GM23338 (cell line): ENCODE measurements around the gene CAMSAP1. TPM values are rescaled to one million over a fixed set of nuclear protein-coding genes. Genes with fewer than 3 reads are reported as not detected.

Source experiments
- ATAC-seq: fragments of 200-7000 bp; cut with Tn5 transposase; 3 replicates; pipeline ENCODE4 v1.9.1; 2020
- DNase-seq: peaks from one replicate; pipeline ENCODE4 v3.0.0-alpha.2; 2015; ENCODE audit warnings: low spot score
- H2AFZ ChIP-seq: fragments of 200-600 bp; sonication (generic); 2 replicates; pipeline ENCODE4 v1.8.0; 2016; ENCODE audit warnings: antibody characterized with exemption, mild to moderate bottlenecking, moderate library complexity
- H3F3A ChIP-seq: fragments of 200-600 bp; sonication (generic); replicated peaks from 2 replicates; pipeline ENCODE4 v1.8.0; 2017; ENCODE audit warnings: antibody characterized with exemption, mixed run types, low read depth
- H3K27ac ChIP-seq: fragments of 200-600 bp; sonication (generic); 2 replicates; pipeline ENCODE4 v1.6.1; 2016; ENCODE audit warnings: low read depth
- H3K27me3 ChIP-seq: fragments of 200-600 bp; sonication (generic); 2 replicates; pipeline ENCODE4 v1.8.0; 2016; ENCODE audit warnings: mild to moderate bottlenecking, mixed run types, moderate library complexity; ENCODE audit not compliant: insufficient read depth
- H3K36me3 ChIP-seq: fragments of 200-600 bp; sonication (generic); 2 replicates; pipeline ENCODE4 v1.8.0; 2016; ENCODE audit warnings: mild to moderate bottlenecking; ENCODE audit not compliant: insufficient read depth
- H3K4me1 ChIP-seq: fragments of 200-600 bp; sonication (generic); 2 replicates; pipeline ENCODE4 v1.8.0; 2016; ENCODE audit warnings: mild to moderate bottlenecking, moderate library complexity; ENCODE audit not compliant: insufficient read depth
- H3K4me2 ChIP-seq: fragments of 200-600 bp; sonication (generic); 2 replicates; pipeline ENCODE4 v1.7.1; 2017; ENCODE audit warnings: mixed run types
- H3K4me3 ChIP-seq: fragments of 200-600 bp; sonication (generic); 2 replicates; pipeline ENCODE4 v1.6.1; 2016; ENCODE audit warnings: mixed run types
- H3K79me2 ChIP-seq: fragments of 200-600 bp; sonication (generic); replicated peaks from 2 replicates; pipeline ENCODE4 v1.8.0; 2017; ENCODE audit warnings: mild to moderate bottlenecking; ENCODE audit not compliant: insufficient read depth
- H3K9me2 ChIP-seq: fragments of 200-600 bp; sonication (generic); 2 replicates; pipeline ENCODE4 v1.8.0; 2017; ENCODE audit not compliant: insufficient read depth
- H4K20me1 ChIP-seq: fragments of 200-600 bp; sonication (generic); replicated peaks from 2 replicates; pipeline ENCODE4 v1.8.0; 2017; ENCODE audit warnings: mild to moderate bottlenecking; ENCODE audit not compliant: insufficient read depth
- H3K27ac Mint-ChIP-seq: 2 replicates; pipeline ENCODE4 v1.8.0; 2020; ENCODE audit warnings: inconsistent platforms, mild to moderate bottlenecking, moderate library complexity, mixed read lengths
- H3K27me3 Mint-ChIP-seq: 3 replicates; pipeline ENCODE4 v1.8.0; 2022; ENCODE audit warnings: low read depth, mild to moderate bottlenecking, moderate library complexity, mixed read lengths, inconsistent platforms; ENCODE audit not compliant: insufficient read depth, poor library complexity
- H3K36me3 Mint-ChIP-seq: 3 replicates; pipeline ENCODE4 v1.8.0; 2021; ENCODE audit warnings: low read depth, mild to moderate bottlenecking, inconsistent platforms, moderate library complexity, mixed read lengths
- H3K4me1 Mint-ChIP-seq: 3 replicates; pipeline ENCODE4 v1.8.0; 2020; ENCODE audit warnings: mild to moderate bottlenecking, inconsistent platforms, mixed read lengths
- H3K4me3 Mint-ChIP-seq: 3 replicates; pipeline ENCODE4 v1.8.0; 2021; ENCODE audit warnings: moderate library complexity, mild to moderate bottlenecking, inconsistent platforms, mixed read lengths
- H3K9me3 Mint-ChIP-seq: 3 replicates; pipeline ENCODE4 v1.8.0; 2020; ENCODE audit warnings: moderate library complexity, mild to moderate bottlenecking, inconsistent platforms, mixed read lengths
- CREB1 ChIP-seq: fragments of 250-450 bp; sonication (Bioruptor Pico); IDR thresholded peaks from 2 replicates; pipeline ENCODE4 v1.5.0; 2020; ENCODE audit warnings: low read depth, mild to moderate bottlenecking, moderate library complexity
- CTCF ChIP-seq, 2 experiments: fragments of 200-600 bp in 1 of 2; sonication (generic) in 1 of 2; conservative IDR thresholded peaks; 2 replicates each; pipeline versions ENCODE4 v1.5.1 to v1.6.1; 2016 to 2017; ENCODE audit warnings: antibody characterized with exemption in 2 of 2, low read depth in 2 of 2, mild to moderate bottlenecking in 2 of 2, moderate library complexity in 1 of 2
- EZH2 ChIP-seq: fragments of 200-600 bp; sonication (generic); IDR thresholded peaks from one replicate; pipeline ENCODE4 v1.8.0; 2017; ENCODE audit warnings: antibody characterized with exemption, mild to moderate bottlenecking, low read depth; ENCODE audit not compliant: unreplicated experiment
- EZH2phosphoT487 ChIP-seq: fragments of 200-600 bp; sonication (generic); IDR thresholded peaks from one replicate; pipeline ENCODE4 v1.8.1; 2018; ENCODE audit warnings: antibody characterized with exemption; ENCODE audit not compliant: unreplicated experiment
- JUNB ChIP-seq: IDR thresholded peaks from one replicate; pipeline ENCODE4 v1.6.1; 2016; ENCODE audit warnings: antibody characterized with exemption; ENCODE audit not compliant: unreplicated experiment
- NANOG ChIP-seq: IDR thresholded peaks from 2 replicates; pipeline ENCODE4 v1.6.1; 2016; ENCODE audit warnings: antibody characterized with exemption, borderline replicate concordance
- POLR2AphosphoS5 ChIP-seq: IDR thresholded peaks from 2 replicates; pipeline ENCODE4 v1.6.1; 2016; ENCODE audit warnings: antibody characterized with exemption, low read depth
- STAT1 ChIP-seq: IDR thresholded peaks from one replicate; pipeline ENCODE4 v1.6.1; 2016; ENCODE audit warnings: antibody characterized with exemption; ENCODE audit not compliant: unreplicated experiment
- ZNF114 ChIP-seq: fragments of 250-450 bp; sonication (Bioruptor Pico); IDR thresholded peaks from 2 replicates; pipeline ENCODE4 v1.5.0; 2020; ENCODE audit warnings: mild to moderate bottlenecking, moderate library complexity
- ZNF331 ChIP-seq: fragments of 250-450 bp; sonication (Bioruptor Pico); IDR thresholded peaks from 2 replicates; pipeline ENCODE4 v1.5.0; 2020; ENCODE audit warnings: low read depth, mild to moderate bottlenecking, moderate library complexity
- ZNF462 ChIP-seq: fragments of 250-450 bp; sonication (Bioruptor Pico); IDR thresholded peaks from 2 replicates; pipeline ENCODE4 v1.5.0; 2020; ENCODE audit warnings: mild to moderate bottlenecking, moderate library complexity
- polyA plus RNA-seq: library from polyadenylated mRNA; unstranded; fragments of >200 nt; fragmentation: Nextera tagmentation; extraction: Ambion mirVana; gene quantifications from 2 replicates; pipeline ENCODE4 v1.2.1, GENCODE V29; 2016
- total RNA-seq: library from RNA; depleted of rRNA; stranded (reverse); fragments of >200 nt; shearing (Covaris generic); gene quantifications from 2 replicates; pipeline ENCODE4 v1.2.3, GENCODE V29; 2014
- TF ChIP-seq, protein P1 (sequence below): IDR thresholded peaks from 2 replicates; pipeline ENCODE4 v1.6.1; 2016; ENCODE audit warnings: antibody characterized with exemption
- TF ChIP-seq, protein P2 (sequence below): IDR thresholded peaks from one replicate; pipeline ENCODE4 v1.6.1; 2018; ENCODE audit warnings: antibody characterized with exemption; ENCODE audit not compliant: unreplicated experiment

The CAMSAP1 gene
- total and polyA plus RNA-seq, 2 experiments from 2014 or later, result 6.9 to 75.4 TPM

DNA sequence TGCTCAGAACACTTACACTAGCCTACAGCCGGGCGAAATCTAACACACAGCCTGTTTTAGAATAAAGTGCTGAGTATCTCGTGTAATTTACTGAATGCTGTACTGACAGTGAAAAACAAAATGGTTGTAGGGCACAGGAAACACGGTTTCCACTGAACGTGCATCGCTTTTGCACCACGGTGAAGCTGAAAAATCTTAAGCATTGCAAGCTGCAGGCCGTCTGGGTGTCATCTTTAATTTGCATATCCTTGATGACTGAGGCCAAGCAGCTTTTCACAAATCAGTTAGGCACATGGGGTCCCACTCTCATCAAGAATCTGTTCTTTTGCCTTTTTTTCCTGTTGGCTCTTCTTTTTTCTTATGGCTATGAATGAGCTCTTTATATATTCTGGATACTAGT is 58.2 kb downstream of the CAMSAP1 start:
- Histone ChIP-seq H3K27me3 (no peaks in the 10 kb centered on the region), H2AFZ (no peak overlapping the region), H4K20me1 (peaks cover 46% of the 10 kb centered on the region), H3K9me2 (no peaks in the 10 kb centered on the region), H3K4me2 (no peak overlapping the region), H3K79me2 (peaks cover 96% of the 10 kb centered on the region), H3K4me3 (no peak overlapping the region), H3F3A (no peaks in the 10 kb centered on the region), H3K36me3 (0 out of 2 replicates have a peak, but pooled peaks cover 3% of the 10 kb centered on the region), H3K27ac (peak overlapping the region; percentile 52; the same call in 1 of the 2 replicates), H3K4me1 (peaks cover 18% of the 10 kb centered on the region)
- no peak for ATAC-seq
- H3K36me3 Mint-ChIP-seq, result peaks cover 65% of the 10 kb centered on the region
- TF ChIP-seq CTCF (conservative IDR thresholded peaks at IDR 0.05; ENCODE audit: low read depth in 2 of 2) (no peak), EZH2 (no peak), EZH2phosphoT487 (no peak), POLR2AphosphoS5 (no peak), NANOG (no peak), ZNF114 (CRISPR knock-in tag) (no peak), JUNB (no peak), STAT1 (no peak), ZNF331 (CRISPR knock-in tag) (no peak), CREB1 (CRISPR knock-in tag) (no peak), ZNF462 (CRISPR knock-in tag) (no peak)
- TF ChIP-seq, protein P1, sequence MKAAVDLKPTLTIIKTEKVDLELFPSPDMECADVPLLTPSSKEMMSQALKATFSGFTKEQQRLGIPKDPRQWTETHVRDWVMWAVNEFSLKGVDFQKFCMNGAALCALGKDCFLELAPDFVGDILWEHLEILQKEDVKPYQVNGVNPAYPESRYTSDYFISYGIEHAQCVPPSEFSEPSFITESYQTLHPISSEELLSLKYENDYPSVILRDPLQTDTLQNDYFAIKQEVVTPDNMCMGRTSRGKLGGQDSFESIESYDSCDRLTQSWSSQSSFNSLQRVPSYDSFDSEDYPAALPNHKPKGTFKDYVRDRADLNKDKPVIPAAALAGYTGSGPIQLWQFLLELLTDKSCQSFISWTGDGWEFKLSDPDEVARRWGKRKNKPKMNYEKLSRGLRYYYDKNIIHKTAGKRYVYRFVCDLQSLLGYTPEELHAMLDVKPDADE, result no peak
- TF ChIP-seq, protein P2, sequence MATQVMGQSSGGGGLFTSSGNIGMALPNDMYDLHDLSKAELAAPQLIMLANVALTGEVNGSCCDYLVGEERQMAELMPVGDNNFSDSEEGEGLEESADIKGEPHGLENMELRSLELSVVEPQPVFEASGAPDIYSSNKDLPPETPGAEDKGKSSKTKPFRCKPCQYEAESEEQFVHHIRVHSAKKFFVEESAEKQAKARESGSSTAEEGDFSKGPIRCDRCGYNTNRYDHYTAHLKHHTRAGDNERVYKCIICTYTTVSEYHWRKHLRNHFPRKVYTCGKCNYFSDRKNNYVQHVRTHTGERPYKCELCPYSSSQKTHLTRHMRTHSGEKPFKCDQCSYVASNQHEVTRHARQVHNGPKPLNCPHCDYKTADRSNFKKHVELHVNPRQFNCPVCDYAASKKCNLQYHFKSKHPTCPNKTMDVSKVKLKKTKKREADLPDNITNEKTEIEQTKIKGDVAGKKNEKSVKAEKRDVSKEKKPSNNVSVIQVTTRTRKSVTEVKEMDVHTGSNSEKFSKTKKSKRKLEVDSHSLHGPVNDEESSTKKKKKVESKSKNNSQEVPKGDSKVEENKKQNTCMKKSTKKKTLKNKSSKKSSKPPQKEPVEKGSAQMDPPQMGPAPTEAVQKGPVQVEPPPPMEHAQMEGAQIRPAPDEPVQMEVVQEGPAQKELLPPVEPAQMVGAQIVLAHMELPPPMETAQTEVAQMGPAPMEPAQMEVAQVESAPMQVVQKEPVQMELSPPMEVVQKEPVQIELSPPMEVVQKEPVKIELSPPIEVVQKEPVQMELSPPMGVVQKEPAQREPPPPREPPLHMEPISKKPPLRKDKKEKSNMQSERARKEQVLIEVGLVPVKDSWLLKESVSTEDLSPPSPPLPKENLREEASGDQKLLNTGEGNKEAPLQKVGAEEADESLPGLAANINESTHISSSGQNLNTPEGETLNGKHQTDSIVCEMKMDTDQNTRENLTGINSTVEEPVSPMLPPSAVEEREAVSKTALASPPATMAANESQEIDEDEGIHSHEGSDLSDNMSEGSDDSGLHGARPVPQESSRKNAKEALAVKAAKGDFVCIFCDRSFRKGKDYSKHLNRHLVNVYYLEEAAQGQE, result no peak
- no peak overlapping the region for H3K27ac Mint-ChIP-seq
- H3K27me3 Mint-ChIP-seq, result peaks cover 6% of the 10 kb centered on the region
- H3K9me3 Mint-ChIP-seq, result peaks cover 30% of the 10 kb centered on the region; the same call in 2 of the 3 replicates
- no peak overlapping the region for H3K4me3 Mint-ChIP-seq
- peaks cover 35% of the 10 kb centered on the region for H3K4me1 Mint-ChIP-seq
- DNase-seq, result peak; percentile 26
